HUDEP-2 (cell line): ENCODE measurements around the gene PIK3CD.
A peak's percentile ranks its signal among the peaks of the same experiment; 100 is the strongest.

Experiments
- DNase-seq, 76 experiments: peaks; one replicate each; lab custom pipeline; 2025; ENCODE audit not compliant: unreplicated experiment in 76 of 76; lab: John Stamatoyannopoulos, UW

PIK3CD gene

DNA sequence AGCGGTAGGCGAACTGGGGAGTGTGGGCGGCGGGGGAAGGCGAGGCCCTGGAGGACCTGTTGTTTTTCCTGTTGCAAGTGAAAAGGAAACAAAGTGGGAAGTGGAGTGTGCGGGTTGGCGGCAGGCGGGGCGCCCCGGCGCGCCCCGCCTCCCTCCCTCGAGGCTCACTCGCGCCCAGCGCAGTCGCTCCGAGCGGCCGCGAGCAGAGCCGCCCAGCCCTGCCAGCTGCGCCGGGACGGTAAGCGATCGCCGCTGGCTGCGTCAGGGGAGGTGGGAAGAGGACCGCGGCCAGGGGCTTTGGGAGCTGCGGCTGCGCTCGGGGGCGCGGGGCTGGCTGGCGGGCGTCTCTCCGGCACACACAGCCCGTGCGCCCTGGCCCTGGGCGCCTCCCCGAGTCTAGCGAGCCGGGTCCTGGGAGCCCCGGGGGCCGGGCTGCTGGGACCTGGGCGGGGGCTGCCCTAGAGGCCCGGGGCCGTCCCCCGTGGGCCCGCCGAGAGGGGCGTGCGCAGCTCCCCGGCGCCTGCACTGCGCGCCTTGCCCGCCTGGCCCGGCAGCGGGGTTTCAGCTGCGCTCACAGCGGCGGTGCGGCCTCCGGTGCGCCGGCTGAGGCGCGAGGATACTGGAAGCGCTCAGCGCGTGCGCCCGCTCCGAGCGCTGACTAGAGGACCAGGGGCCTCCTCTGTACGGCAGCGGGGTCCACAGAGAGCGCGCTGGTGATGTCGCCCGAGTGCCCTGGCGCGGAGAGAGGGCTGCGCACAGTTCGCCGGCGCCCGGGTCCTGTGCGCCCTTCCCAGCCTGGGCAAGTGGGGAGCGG lies at the start of gene PIK3CD:
Gene PIK3CD (plus strand): TSS at position 167 of the 814 bp plus-strand sequence. CDS start 58,725 bp downstream, outside the sequence.
- DNase-seq = no peak

DNA sequence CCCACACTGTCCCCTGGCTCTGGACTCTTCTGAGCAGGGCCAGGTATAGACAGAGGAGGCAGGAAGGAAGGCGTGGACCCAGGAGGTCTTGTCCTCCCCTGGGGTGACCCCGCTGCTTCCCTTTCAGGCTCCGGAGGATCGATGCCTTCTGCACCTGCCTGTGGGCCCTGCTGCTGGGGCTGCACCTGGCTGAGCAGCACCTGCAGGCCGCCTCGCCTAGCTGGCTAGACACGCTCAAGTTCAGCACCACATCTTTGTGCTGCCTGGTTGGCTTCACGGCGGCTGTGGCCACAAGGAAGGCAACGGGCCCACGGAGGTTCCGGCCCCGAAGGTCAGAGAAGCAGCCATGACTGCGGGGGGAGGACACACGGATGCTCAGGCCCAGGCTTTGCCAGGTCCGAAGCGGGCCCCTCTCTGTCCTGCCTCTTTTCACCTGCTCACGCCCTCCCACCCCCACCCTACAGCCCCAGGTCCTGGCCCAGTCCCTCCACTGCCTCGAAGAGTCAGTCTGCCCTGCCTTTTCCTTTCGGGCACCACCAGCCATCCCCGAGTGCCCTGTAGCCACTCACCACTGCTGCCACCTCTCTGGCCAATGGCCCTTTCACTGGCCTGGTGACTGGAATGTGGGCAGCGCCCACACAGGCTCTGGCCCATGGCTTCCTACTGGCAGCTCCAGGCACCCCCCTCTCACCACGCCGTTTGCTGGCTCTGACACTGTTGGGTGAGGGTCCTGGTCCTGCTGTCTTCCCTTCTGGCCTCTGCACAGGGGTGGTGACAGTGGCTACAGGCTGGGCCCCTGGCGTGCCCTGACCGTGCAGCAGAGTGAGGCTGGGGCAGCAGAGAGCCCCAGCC lies 49.4 kb upstream of the PIK3CD start:
- no peak for DNase-seq

DNA sequence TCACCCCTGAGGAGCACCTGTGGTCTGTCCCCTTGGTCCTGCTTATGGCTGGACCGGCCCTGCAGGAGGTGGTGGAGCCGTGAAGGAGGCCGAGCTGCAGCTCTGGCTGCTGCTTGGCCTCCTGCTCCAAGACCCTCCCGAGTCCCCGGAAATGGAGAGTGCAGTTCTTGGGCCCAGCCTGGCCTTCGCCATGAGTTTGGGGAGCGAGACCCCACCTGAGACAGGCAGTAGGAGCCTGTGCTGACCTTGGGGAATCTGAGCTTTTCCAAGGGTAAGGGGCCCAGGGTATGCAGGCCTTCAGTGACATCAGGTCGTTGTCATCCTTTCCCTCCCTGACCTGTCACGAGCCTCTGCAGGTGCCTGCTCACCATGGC lies 48.8 kb upstream of the PIK3CD start:
- no peak for DNase-seq

DNA sequence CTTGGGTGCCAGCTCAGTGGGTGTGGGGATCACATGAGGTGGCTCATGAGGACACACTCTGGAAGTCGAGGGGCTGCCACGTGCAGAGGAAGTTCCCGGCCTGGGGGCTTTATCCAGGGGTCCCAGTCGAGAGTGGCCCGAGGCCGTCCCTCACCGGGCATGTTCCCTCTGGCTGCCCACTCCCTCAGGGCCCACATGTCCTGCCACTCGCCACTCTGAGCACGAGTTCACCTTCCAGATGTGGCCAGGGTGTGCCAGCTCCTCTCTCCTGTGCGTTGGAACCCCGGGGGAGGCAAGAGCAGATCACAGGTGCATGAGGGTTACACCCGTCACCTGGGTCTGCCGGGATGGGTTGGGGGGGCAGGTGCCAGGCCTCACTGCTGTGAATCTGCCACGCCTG lies 48.2 kb upstream of the PIK3CD start:
- DNase-seq = no peak

DNA sequence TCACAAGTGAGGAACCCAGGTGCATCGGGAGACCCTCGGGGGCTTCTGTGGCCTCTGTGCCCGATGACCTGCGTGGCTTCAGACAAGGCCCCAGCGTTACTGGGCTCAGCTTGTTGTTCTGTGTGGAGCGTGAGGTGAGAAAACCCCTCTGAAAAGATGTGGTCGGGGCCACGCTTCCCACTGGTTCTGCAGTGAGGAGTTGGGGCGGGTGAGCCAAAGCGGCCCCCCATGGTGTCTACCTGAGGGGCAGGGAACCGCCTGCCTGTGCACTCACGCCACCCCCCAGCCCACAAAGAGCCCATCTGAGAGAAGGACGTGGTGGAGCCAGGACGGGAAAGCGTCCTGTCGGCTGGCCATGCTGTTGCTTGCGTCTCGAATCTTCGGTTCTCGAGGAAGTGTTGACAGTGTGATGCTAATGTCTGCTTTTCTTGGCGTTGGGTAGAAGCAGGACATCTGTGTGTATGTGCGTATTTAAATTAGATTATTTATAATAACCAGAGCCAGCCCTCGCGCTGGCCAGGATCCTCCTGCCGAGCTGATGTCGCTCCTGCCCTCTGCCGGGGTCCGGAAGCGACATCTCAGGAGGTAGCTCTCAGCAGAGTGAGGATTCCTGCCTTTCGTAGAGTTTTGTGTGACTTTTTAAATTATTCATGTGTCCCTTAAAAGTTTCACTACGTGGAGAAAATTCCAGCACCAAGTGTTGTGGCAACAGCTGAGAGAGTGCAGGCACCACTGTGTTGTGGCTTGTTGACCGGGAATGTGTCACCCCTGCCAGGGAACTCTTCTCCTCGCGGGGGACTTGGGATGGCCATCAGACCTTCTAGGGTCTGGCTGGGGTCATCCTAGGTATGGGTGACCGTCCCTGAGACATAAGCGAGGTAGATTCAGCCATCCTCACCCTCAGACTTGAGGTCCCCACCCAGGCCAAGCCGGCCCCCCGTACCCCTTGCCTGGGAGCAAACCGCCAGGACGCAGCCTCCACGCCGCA lies 47.5 kb upstream of the PIK3CD start:
- no peak for DNase-seq

DNA sequence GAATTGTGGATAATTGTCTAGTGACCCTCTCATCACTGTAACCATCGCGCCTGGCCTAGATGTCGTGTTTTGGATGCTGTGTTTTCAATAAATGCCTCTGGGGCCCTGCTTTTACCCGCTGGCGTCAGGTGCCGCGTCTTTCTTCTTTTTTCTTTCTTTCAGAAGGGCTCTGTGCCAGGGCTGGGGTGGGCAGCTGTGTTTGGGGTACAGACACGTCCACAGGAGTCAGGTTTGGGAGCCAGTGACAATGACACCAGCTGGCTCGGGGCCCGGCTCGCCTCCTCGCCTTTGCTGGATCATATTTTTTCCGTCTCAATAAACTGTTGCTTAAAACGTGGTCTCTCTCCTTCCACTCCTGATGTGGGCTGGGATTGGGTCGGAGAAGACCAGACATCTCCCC lies 46.7 kb upstream of the PIK3CD start:
- DNase-seq = no peak

DNA sequence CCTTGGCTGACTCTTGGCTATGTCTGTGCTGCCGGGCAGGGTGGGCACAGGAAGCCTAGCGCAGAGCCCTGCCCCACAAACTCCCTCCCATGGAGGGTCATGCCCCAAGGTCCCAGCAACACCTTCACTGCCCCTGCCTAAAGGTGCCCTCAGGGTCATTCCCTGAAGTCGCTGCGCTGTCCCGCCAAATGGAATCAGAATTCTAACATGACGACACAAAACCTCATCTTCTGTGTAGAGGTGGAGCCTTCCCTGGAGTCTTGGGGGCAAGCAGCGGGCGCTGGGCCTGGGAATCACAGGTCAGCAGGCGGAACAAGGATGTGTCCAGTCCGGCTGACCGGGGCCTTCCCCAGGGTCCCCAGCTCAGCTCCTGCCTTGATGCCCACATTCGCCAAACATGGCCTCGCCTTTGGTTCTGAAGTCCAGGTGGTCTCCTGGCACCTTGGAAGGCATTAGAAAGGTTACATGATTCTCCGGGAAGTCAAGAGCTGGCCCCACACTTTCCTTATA lies 45.5 kb upstream of the PIK3CD start:
- DNase-seq = no peak

DNA sequence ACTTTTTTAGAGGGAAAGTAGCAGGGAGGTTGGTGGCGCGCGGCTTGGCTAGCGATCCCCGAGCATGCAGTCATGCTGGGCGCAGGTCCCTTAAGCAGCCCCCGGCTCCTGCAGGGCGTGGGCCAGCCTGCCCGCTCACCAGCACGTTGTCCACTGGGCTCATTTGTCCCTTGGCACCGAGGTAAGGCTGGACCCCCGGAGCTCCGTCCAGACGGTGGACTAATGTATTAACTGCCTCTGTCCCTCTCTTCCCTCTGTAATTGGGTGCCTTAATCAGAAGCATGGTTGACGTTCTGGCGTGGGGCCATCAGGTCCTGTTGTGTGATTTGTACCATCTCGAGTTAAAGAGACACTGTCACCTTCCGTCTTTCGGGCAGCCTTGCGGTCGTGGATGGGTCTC lies 45.1 kb upstream of the PIK3CD start:
- no peak for DNase-seq

DNA sequence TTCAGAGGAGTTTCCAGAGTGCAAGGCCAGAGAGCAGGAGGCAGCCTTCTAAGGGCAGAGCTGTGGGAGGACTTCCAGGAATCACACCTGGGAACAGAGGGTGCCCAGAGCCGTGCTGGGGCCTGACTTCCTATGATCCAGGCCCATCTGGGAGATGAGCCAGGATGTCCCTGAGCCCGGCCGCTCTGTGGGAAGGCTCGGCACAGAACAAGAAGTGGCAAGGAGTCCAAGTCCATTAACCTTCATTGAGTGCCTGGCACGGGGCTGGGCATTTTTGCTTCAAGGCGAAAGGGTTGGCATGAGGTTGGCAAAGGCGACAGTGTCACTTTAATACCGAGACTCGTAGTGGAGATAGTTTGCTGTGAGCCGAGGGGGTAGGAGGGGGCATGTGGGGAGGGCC lies 44.6 kb upstream of the PIK3CD start:
- DNase-seq = no peak

DNA sequence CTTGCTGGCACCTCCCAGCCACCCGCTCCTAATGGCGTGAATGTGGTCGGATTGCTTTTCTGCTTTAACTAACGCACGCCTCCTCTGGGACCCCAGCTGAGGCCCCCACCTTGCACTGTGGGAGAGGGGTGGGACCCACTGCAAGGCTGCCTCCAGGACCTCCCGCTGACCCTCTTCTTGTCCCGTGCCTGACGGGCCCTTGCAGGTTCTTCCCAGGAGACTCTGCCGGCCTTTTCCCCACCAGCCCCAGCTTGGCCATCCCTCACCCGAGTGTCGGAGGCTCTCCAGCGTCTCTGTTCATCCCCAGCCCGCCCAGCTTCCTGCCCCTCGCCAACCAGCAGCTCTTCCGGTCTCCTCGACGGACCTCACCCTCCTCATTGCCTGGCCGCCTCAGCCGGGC lies 44.2 kb upstream of the PIK3CD start:
- DNase-seq = no peak

DNA sequence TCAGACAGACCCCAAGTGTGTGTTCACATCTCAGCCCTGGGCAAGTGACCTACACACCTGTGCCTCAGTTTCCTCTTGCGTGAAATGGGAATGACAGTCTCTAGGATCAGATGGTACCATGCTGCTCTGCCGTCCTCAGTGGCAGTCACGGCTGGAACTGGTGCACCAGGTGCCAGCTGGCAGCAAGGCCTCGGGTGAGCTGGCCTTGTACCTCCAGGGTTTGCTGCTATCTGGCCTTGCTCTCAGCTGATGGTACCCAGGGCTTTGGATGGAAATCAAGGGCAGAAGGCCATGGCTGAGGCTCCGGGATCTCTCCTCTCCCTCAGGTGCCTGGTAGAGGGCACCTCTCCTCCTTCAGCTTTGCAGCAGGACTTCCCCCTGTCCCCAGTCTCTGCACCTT lies 41.5 kb upstream of the PIK3CD start:
- DNase-seq = no peak

DNA sequence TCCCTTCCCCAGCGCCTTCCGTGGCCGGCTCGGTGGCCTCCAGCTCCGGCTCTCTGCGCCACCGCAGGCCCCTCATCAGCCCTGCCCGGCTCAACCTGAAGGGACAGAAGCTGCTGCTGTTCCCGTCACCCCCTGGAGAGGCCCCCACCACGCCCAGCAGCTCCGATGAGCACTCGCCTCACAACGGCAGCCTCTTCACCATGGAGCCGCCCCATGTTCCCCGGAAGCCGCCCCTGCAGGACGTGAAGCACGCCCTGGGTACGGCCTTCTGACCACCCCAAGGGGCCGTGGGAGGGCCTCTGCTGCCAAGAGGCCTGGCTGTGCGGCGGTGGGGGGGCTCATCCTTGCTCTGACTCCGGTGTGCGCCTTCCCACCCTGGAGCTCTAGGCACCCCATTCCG lies 41.0 kb upstream of the PIK3CD start:
- no peak for DNase-seq

DNA sequence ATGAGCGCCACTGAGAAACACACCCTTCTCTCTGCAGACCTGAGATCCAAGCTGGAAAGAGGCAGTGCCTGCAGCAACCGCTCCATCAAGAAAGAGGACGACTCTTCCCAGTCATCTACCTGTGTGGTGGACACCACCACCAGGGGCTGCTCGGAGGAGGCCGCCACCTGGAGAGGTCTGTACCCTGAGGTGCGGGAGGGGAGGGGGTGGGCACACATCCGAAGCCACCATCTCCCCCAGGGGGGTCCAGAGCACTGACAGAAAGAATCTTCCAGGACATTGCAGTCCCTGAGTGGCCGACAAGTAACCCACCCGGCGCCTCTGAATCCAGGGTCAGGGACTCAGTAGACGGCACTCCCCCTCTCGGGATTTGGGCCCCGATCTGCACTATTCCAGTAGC lies 39.8 kb upstream of the PIK3CD start:
- no peak for DNase-seq

DNA sequence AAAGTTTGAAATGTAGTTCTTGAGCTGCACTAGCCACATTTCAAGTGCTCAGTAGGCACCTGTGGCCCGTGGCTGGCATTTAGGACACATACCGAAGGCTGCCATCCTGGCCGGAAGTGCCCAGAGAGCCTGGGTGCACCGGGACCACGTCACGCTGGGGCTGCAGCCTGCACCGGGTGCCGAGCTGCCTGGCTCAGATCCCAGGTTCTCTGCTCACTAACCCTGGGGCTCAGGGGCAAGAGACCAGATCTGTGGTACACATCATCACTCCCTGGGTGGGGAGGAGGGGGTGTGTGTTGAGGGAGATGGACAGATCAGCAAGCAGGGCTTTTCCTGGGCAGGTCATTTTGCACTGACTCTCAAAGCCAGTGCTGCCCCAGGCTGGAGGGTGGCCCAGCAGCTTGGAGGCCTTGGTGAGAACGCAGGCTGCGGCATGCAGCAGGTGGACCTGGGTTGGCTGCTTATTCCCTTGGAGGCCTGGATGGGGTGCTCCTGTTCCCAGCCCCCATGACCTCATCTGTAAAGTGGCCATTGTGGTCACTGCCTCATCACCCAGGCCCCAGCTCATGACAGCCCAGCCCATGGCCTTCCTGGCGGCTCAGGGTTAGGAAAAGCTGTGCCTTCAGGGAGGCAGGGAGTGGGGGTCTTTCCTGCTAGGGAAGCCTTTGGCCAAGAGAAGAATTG lies 39.2 kb upstream of the PIK3CD start:
- no peak for DNase-seq

DNA sequence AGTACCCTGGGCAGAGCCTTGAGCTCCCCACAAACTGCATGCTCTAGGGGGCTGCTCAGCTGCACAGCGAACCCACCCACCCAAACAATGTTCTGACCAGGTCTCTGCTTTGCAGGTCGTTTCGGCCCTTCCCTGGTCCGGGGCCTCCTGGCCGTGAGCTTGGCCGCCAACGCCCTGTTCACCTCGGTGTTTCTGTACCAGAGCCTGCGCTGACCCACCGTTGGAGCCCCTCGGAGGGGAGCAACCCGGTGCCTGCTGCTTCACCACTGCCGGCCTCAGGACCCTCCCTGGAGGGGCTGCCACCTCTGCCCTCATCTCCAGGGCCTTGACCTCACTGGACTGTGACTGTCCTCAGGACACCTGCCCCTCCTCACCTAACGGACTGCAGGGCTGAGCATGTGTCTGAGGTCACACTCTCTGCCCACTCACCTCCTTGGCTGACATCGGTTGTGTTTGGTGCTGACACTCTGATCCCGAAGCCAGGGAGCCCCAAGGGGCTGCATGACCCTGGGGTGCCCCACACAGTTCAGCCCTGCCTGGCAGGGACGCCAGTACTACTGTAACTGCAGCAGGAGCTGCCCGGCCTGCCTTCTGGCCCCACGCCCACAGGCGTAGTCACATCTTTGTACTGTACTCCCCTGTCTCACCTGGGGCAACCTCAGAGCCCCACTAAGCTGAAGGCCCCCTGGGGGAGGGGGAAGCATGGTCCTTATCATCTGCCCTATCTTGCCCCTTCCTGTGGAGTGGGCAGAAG lies 38.5 kb upstream of the PIK3CD start:
- DNase-seq = no peak

DNA sequence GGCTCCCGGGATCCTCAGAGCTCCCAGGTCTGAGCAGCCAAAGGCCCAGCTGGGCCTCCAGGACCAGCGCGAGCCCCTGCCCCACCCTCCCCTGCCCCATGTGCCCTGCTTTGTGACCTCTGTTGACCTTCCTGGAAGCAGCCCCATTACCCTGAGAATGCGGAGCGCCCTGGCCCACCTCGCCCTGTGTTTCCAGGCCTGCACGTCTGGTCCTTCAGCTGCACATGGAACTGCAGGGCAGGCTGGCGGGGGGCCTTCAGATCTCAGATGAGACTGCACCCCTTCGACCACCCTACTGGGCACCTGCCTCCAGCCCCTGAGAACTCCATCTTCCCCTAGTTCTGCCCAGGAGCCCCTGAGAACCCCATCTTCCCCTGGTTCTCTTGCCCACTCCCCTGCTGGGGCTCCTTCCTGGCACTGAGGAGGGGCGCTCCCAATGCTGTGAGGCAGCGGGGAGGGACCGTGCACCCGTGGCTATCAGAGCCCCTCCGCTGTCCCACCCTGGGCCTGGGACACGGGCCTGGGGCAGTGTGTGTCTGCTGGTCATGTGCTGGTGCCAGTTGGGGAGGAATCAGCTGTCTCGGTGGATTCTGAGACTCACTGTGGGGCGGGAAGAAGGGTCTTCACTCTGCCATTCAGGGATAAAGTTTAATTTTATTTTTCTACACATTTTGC lies 37.8 kb upstream of the PIK3CD start:
- no peak for DNase-seq

DNA sequence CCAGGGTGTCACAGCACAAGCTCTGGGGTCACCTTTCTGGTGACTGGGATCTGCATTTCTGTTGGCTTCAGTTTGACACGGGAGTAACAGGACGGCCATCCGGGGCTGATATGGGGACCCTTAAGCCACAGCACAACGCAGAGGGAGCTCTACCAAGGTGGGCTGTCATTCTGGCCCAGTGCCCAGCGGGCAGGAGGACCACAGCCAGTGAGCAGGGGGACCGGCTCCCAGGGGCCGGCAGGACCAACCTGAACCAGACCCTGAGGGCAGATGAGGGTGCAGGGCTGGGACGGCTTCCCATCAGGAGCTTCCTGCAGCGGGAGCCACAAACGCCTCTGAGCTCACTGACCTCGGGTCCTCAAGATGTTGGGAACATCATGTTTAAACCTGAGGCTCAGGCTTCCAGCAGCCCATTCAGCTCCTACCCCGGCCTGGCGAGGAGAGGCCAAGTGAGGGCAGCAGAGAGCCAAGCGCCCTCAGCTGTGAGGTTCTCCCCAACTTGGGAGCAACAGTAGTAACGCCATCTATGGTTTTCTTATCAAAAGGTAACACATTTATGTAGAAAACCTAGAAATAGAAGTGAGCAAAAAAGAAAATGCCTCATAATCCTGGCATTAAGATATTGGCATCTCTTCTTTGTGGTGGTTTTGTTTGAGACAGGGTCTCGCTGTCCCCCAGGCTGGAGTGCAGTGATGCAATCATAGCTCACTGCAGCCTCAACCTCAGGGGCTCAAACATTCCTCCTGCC lies 36.0 kb upstream of the PIK3CD start:
- peak in 51 of 76 experiments; percentile 1 to 57 (median 28) for DNase-seq
